ENCODE measurements around the gene RNF167.

DNA sequence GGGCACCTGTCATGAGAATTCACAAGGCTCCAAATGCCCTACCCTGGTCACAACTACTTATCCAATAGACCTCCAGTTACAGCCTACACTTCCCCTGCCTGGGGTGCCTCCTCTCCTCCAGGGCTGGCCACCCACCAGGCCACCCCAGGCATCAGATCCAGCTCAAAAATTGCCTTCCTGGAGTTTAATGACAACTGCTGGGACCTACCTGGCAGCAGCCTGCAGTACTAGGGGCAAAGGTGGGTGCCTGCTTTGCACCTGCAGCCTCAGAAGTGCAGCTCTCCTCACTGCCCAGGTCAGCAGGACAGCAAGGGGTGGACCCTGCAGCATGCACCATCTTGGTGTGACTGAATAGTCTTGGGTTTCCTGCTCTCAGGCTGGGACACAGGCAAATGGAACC, 4.4 kb upstream of the RNF167 start:
- TF ChIP-seq POLR2AphosphoS5 (IDR thresholded peaks at IDR 0.05; ENCODE audit: low read depth, low read length) (no peak), POLR2A (IDR thresholded peaks at IDR 0.05; ENCODE audit: low read depth, low read length) (no peak)

Data from GM12892 (cell line).